Right ventricle myocardium superior (tissue), 1 donor: ENCODE measurements around the gene LMF1. TPM values are rescaled to one million over a fixed set of nuclear protein-coding genes. Genes with fewer than 3 reads are reported as not detected.

ENCODE experiments used
- ATAC-seq: fragments of 200-7000 bp; cut with Tn5 transposase; one replicate; pipeline ENCODE4 v1.9.1; 2020; ENCODE audit warnings: mild to moderate bottlenecking; ENCODE audit not compliant: poor library complexity
- DNase-seq: peaks from one replicate; pipeline ENCODE4 v3.0.0-alpha.2; 2020
- intact Hi-C: fragments of 100-400 bp; cut with DNase I; formaldehyde crosslinking; loops from one replicate; pipeline ENCODE4 v1.11.2; 2022
- total RNA-seq: library from RNA; stranded (reverse); fragmentation: NEBNext Ultra II Directional; extraction: Animal tissue kit (Norgen Biotek cat#: 25700); gene quantifications from one replicate; pipeline ENCODE4 v1.2.1, GENCODE V29; 2021
- donor health status: DM: no; HTN: yes; CAD: no; lungs with severe emphysema.

Gene LMF1
- total RNA-seq, 1 donor from 2014 or later, result 5.6 TPM

- intact Hi-C loops, result no loop called here
- no peak for DNase-seq
- no peak for ATAC-seq
Measured at GRCh38 chr16:909281-910000, 61.3 kb downstream of the LMF1 start.

GRCh38 chr16:908526-909155 is 62.1 kb downstream of the LMF1 start:
- peak; percentile 30 for DNase-seq
- intact Hi-C loops, result no loop called here
- no peak for ATAC-seq

GRCh38 chr16:907842-908241 is 62.9 kb downstream of the LMF1 start:
- ATAC-seq (no peak), DNase-seq (peak; percentile 23)
- intact Hi-C loops, result no loop called here

GRCh38 chr16:907361-907760 is 63.4 kb downstream of the LMF1 start:
- DNase-seq (peak; percentile 17), ATAC-seq (no peak)
- intact Hi-C loops, result no loop called here

GRCh38 chr16:906296-906695 is 64.5 kb downstream of the LMF1 start:
- ATAC-seq (no peak), DNase-seq (peak; percentile 6)
- intact Hi-C loops, result no loop called here

GRCh38 chr16:901715-902601 is 68.8 kb downstream of the LMF1 start:
- ATAC-seq (peak; percentile 78), DNase-seq (peak; percentile 41)
- intact Hi-C loops, result no loop called here

GRCh38 chr16:901149-901548 is 69.6 kb downstream of the LMF1 start:
- ATAC-seq (no peak), DNase-seq (peak; percentile 8)
- intact Hi-C loops, result no loop called here

GRCh38 chr16:900211-900610 is 70.6 kb downstream of the LMF1 start:
- intact Hi-C loops, result no loop called here
- ATAC-seq (no peak), DNase-seq (peak; percentile 9)

GRCh38 chr16:899683-900060 is 71.1 kb downstream of the LMF1 start:
- no peak for ATAC-seq
- DNase-seq, result peak; percentile 42
- intact Hi-C loops, result no loop called here

- intact Hi-C loops, result no loop called here
- DNase-seq (peak; percentile 26), ATAC-seq (no peak)
Measured at GRCh38 chr16:898761-899682, 71.8 kb downstream of the LMF1 start.

- ATAC-seq (no peak), DNase-seq (peak; percentile 8)
- intact Hi-C loops, result no loop called here
Measured at GRCh38 chr16:898216-898615, 72.6 kb downstream of the LMF1 start.

GRCh38 chr16:897701-898100 is 73.1 kb downstream of the LMF1 start:
- DNase-seq, result peak; percentile 17
- intact Hi-C loops, result no loop called here
- no peak for ATAC-seq

GRCh38 chr16:897200-897543 is 73.6 kb downstream of the LMF1 start:
- intact Hi-C loops, result no loop called here
- DNase-seq (no peak), ATAC-seq (no peak)

- intact Hi-C loops, result no loop called here
- peak; percentile 29 for DNase-seq
- ATAC-seq, result no peak
Measured at GRCh38 chr16:896261-897199, 74.3 kb downstream of the LMF1 start.

- intact Hi-C loops, result no loop called here
- no peak for ATAC-seq
- peak; percentile 29 for DNase-seq
Measured at GRCh38 chr16:895371-895770, 75.4 kb downstream of the LMF1 start.

GRCh38 chr16:894841-895240 is 75.9 kb downstream of the LMF1 start:
- intact Hi-C loops, result no loop called here
- ATAC-seq, result no peak
- no peak for DNase-seq

- intact Hi-C loops, result no loop called here
- no peak for ATAC-seq
Measured at GRCh38 chr16:894136-894535, 76.6 kb downstream of the LMF1 start.

GRCh38 chr16:893360-893759 is 77.4 kb downstream of the LMF1 start:
- DNase-seq, result no peak
- intact Hi-C loops, result no loop called here
- no peak for ATAC-seq

More at GRCh38 chr16:894136-894535, 76.6 kb downstream of the LMF1 start:
- no peak for DNase-seq
